ENCODE data around the gene RBM4B.
"Not testable (repeated sequence)": the region's sequence is repeated elsewhere in the genome, so short reads cannot be mapped to it uniquely, and the experiment has no call there.

RBM4B gene

GRCh38 chr11:66677599-66678375 lies at the start of gene RBM4B:
RBM4B (minus strand) TSS chr11:66677887; CDS start chr11:66677079, 808 bp downstream.
- H3K4me3 ChIP-seq (ENCODE audit: low read length): peak within 1 kb of the TSS; percentile 99
- no peak for TF ChIP-seq ZNF274 (IDR thresholded peaks at IDR 0.05; ENCODE audit: low read depth, low read length)

GRCh38 chr11:66725647-66726046 lies 48.0 kb upstream of the RBM4B start:
- no peak overlapping the region for H3K4me3 ChIP-seq (ENCODE audit: low read length)
- no peak for TF ChIP-seq ZNF274 (IDR thresholded peaks at IDR 0.05; ENCODE audit: low read depth, low read length)

- no peak for TF ChIP-seq ZNF274 (IDR thresholded peaks at IDR 0.05; ENCODE audit: low read depth, low read length)
Measured at GRCh38 chr11:66725114-66725513, 47.4 kb upstream of the RBM4B start.

GRCh38 chr11:66724167-66724566 lies 46.5 kb upstream of the RBM4B start:
- H3K4me3 ChIP-seq (ENCODE audit: low read length): not testable (repeated sequence)

More at GRCh38 chr11:66725114-66725513, 47.4 kb upstream of the RBM4B start:
- H3K4me3 ChIP-seq (ENCODE audit: low read length): no peak overlapping the region

GRCh38 chr11:66723693-66724092 lies 46.0 kb upstream of the RBM4B start:
- TF ChIP-seq ZNF274 (IDR thresholded peaks at IDR 0.05; ENCODE audit: low read depth, low read length): no peak
- H3K4me3 ChIP-seq (ENCODE audit: low read length): no peak overlapping the region

GRCh38 chr11:66722745-66723651 lies 45.3 kb upstream of the RBM4B start:
- no peak for TF ChIP-seq ZNF274 (IDR thresholded peaks at IDR 0.05; ENCODE audit: low read depth, low read length)
- no peak overlapping the region for H3K4me3 ChIP-seq (ENCODE audit: low read length)

- TF ChIP-seq ZNF274 (IDR thresholded peaks at IDR 0.05; ENCODE audit: low read depth, low read length): no peak
- no peak overlapping the region for H3K4me3 ChIP-seq (ENCODE audit: low read length)
Measured at GRCh38 chr11:66721939-66722338, 44.3 kb upstream of the RBM4B start.

- H3K4me3 ChIP-seq (ENCODE audit: low read length): no peak overlapping the region
Measured at GRCh38 chr11:66720899-66721470, 43.3 kb upstream of the RBM4B start.

GRCh38 chr11:66720223-66720898 lies 42.7 kb upstream of the RBM4B start:
- no peak overlapping the region for H3K4me3 ChIP-seq (ENCODE audit: low read length)
- TF ChIP-seq ZNF274 (IDR thresholded peaks at IDR 0.05; ENCODE audit: low read depth, low read length): no peak

More at GRCh38 chr11:66720899-66721470, 43.3 kb upstream of the RBM4B start:
- no peak for TF ChIP-seq ZNF274 (IDR thresholded peaks at IDR 0.05; ENCODE audit: low read depth, low read length)

- no peak overlapping the region for H3K4me3 ChIP-seq (ENCODE audit: low read length)
- TF ChIP-seq ZNF274 (IDR thresholded peaks at IDR 0.05; ENCODE audit: low read depth, low read length): no peak
Measured at GRCh38 chr11:66719111-66719872, 41.6 kb upstream of the RBM4B start.

GRCh38 chr11:66718320-66718971 lies 40.8 kb upstream of the RBM4B start:
- no peak overlapping the region for H3K4me3 ChIP-seq (ENCODE audit: low read length)
- TF ChIP-seq ZNF274 (IDR thresholded peaks at IDR 0.05; ENCODE audit: low read depth, low read length): no peak

GRCh38 chr11:66717925-66718319 lies 40.2 kb upstream of the RBM4B start:
- H3K4me3 ChIP-seq (ENCODE audit: low read length): no peak overlapping the region
- TF ChIP-seq ZNF274 (IDR thresholded peaks at IDR 0.05; ENCODE audit: low read depth, low read length): no peak

GRCh38 chr11:66716996-66717395 lies 39.3 kb upstream of the RBM4B start:
- no peak overlapping the region for H3K4me3 ChIP-seq (ENCODE audit: low read length)
- no peak for TF ChIP-seq ZNF274 (IDR thresholded peaks at IDR 0.05; ENCODE audit: low read depth, low read length)
